ENCODE data around the gene TNFSF13.
A peak's percentile ranks its signal among the peaks of the same experiment; 100 is the strongest.

TNFSF13 gene

DNA sequence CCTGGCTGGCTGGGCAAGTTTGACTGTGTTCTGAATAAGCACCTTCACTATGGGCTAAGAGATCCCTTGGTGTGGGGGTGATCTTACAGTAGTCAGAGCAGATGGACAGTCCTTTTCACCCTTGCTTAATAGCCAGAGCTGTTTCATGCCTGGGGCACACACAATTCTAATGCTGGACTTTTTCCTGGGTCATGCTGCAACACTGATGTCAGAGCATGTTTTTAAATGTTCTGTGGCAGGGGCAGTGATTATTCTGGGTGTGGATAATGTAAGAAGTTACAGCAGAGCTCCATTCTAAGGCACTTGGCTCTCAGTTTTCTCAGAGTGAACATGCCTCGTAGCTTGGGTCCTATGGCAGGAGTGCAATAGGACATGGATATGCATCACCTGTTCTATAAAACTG, 16.9 kb downstream of the TNFSF13 start:
- no peak for DNase-seq

DNA sequence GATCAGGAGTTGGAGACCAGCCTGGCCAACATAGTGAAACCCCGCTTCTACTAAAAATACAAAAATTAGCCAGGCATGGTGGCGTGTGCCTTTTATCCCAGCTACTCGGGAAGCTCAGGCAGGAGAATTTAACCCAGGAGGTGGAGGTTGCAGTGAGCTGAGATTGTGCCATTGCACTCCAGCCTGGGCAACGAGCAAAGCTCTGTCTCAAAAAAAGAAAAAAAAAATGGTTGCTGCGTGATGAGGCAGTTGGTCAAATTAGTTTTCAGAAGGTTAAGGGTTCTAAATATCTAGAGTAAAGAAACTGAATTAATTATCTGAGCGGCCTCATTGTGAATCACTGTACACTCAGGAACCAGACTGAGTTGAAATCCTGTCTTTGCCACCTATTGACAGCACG, 17.4 kb downstream of the TNFSF13 start:
- DNase-seq, result no peak

DNA sequence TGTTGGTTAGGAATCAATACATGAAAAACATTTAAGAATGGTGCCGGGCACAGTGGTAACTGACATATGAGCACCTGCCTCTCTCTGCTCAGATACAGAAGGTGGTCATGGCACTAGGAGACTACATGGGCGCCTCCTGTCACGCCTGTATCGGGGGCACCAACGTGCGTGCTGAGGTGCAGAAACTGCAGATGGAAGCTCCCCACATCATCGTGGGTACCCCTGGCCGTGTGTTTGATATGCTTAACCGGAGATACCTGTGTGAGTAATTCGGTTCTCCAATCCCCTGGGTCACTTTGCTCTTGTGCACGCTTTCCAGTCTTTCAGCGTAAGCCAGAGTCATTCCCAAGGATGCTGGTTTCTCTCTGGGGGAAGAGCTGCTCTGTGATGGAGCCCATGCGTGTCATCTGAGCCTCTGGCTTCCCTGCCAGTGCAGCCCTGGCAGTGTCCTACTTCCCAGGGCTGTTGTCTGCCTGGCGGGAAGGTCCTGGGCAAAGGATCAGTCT, 17.9 kb downstream of the TNFSF13 start:
- DNase-seq, result no peak

DNA sequence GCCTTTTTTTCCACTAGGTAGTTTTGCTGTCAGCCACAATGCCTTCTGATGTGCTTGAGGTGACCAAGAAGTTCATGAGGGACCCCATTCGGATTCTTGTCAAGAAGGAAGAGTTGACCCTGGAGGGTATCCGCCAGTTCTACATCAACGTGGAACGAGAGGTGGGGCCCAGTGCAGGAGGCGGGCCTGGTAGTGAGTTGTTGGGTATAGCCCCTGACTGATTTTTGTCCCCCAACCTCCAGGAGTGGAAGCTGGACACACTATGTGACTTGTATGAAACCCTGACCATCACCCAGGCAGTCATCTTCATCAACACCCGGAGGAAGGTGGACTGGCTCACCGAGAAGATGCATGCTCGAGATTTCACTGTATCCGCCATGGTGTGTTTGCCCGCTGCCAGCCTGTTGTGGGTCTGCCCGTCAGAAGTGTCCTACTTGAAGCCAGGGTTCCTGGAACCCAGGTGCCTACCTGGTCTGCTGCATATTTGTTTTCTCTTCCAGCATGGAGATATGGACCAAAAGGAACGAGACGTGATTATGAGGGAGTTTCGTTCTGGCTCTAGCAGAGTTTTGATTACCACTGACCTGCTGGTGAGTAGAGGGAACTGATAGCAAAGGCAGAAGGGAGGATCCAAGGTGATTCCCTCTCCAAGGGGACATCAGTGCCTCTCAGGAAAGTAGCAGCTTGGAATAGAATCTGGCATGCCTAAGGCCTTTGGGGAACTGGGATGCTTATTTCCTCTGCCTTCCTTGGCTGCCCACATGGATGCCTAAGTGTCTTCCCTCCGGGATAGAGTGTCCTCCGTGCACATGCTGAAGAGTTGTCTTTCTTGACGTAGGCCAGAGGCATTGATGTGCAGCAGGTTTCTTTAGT, 19.0 kb downstream of the TNFSF13 start:
- no peak for DNase-seq

DNA sequence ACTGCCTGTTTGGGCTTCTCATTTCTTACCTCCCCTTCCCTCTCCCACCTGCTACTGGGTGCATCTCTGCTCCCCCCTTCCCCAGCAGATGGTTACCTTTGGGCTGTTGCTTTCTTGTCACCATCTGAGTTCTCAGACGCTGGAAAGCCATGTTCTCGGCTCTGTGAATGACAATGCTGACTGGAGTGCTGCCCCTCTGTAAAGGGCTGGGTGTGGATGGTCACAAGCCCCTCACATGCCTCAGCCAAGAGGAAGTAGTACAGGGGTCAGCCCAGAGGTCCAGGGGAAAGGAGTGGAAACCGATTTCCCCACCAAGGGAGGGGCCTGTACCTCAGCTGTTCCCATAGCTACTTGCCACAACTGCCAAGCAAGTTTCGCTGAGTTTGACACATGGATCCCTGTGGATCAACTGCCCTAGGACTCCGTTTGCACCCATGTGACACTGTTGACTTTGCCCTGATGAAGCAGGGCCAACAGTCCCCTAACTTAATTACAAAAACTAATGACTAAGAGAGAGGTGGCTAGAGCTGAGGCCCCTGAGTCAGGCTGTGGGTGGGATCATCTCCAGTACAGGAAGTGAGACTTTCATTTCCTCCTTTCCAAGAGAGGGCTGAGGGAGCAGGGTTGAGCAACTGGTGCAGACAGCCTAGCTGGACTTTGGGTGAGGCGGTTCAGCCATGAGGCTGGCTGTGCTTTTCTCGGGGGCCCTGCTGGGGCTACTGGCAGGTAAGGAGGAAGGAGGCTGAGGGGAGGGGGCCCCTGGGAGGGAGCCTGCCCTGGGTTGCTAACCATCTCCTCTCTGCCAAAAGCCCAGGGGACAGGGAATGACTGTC, 20.7 kb downstream of the TNFSF13 start, which contains the start of gene CD68:
TSS of gene CD68 (plus strand) at position 638 of the 833 bp plus-strand sequence. CDS start at position 678, 40 bp downstream.
- DNase-seq, result peak; percentile 70 to 86

DNA sequence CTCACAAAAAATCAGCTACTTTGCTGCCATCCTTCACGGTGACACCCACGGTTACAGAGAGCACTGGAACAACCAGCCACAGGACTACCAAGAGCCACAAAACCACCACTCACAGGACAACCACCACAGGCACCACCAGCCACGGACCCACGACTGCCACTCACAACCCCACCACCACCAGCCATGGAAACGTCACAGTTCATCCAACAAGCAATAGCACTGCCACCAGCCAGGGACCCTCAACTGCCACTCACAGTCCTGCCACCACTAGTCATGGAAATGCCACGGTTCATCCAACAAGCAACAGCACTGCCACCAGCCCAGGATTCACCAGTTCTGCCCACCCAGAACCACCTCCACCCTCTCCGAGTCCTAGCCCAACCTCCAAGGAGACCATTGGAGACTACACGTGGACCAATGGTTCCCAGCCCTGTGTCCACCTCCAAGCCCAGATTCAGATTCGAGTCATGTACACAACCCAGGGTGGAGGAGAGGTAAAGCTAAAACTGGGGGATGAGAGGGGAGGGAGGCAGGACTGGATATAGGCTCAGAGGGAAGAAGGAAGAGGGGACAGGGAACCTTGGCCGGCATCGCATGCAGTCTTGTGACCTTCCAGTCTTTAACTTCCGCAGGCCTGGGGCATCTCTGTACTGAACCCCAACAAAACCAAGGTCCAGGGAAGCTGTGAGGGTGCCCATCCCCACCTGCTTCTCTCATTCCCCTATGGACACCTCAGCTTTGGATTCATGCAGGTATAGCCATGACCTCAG, 21.5 kb downstream of the TNFSF13 start:
- peak in 1 of 2 donors; percentile 58 for DNase-seq

DNA sequence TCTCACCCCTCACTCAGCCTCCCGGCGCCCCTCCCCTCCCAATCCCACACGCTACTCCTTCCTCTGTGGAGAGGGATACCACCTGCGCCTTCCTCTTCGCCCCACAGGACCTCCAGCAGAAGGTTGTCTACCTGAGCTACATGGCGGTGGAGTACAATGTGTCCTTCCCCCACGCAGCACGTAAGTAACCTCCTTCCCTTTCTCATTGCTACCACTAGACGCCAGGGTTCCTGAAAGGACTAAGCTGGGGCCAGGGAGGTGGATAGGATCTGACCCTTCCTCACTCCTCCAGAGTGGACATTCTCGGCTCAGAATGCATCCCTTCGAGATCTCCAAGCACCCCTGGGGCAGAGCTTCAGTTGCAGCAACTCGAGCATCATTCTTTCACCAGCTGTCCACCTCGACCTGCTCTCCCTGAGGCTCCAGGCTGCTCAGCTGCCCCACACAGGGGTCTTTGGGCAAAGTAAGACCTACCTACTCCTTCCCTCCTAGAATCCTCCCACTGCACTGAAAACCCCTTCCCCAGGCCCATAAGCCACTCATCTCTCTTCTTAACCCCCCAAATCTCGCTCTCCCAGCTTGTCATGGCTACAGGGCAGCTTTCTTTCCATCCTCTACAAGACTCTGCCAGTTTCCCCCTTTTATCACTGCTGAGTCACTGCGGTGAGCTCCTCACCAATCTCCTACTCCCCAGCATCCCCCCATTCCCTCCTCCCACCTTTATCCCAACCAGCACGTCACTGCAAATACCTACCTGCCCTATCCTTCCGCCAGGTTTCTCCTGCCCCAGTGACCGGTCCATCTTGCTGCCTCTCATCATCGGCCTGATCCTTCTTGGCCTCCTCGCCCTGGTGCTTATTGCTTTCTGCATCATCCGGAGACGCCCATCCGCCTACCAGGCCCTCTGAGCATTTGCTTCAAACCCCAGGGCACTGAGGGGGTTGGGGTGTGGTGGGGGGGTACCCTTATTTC, 22.3 kb downstream of the TNFSF13 start:
- DNase-seq, result no peak

DNA sequence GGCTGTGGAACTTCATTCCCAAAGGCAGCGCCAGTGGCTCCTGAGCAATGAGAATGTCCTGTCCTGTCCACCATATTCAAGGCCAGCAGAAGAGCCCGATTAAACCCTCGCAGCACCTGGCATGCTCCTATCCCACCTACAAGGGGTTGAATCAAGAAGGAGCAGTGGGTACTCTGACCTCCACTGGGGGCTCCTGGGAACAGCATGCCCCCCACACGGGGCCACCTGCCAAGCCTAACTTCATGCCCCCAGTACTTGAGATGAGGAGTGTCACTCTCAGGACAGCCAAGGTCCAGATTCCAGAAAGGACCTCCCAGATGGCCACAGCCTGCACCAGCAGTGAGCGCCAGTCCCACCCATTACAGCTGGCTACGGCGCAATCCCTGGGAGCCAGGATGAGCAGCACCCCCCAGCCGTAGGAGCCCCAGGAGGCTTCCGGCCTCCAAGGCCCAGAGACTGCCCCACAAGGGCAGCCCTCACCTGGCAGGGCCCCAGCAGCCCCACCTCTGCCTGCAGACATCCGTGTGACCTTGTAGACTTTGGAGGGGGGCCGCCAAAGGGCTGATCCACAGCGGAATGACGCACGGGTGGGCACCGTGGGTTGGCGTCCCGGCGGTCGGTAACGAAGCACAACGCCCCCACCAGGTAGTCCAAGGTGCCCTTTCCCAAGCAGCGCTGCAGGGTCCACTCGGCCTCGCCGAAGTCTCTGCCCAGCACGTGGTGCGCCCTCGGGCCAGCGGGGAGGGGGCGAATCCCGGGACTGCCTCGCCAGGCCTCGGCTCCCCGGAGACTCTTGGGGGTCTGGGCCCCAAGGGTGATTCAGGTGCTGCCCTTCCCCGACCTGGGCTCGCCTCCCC, 24.1 kb downstream of the TNFSF13 start:
- no peak for DNase-seq

DNA sequence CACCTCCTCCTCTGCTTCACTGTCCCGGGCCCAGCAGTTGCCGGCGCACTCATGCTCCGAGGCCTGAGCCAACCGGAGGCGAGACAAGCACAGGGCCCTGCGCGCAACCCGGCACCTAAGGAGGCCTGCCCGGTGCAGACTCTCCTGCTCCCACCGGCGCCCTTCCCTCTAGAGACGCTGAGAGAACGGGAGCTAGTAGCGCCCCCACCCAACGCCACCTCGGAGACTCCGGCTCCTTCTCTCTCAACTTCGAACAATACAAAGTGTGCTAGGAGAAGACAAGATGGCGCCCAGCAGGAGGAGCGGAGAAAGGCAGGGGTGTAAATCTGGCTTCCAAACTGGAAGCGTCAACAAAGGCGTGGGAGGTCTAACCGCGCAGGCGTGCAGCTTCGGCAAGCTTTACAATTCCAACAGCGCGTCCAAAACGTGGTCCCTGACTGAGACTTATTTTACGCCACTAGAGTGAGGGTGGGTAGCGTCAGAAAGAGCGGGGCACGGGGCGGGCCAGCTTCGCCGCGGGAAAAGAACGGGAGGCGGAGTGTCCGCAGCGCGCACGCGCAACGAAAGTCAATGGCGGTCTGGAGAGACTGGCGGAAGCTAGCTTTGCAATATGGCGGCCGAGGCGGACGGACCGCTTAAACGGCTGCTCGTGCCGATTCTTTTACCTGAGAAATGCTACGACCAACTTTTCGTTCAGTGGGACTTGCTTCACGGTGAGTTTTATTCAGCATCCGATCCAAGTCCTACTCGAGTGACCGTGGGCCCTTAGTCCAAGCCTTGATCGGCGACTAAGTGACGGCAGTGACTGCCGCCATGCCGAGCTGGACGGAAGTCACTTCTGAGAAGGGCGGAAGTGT, 24.9 kb downstream of the TNFSF13 start, which contains the start of gene MPDU1:
TSS of gene MPDU1 (plus strand) at position 600 of the 857 bp plus-strand sequence. CDS start at position 611, 11 bp downstream.
- peak; percentile 96 to 97 for DNase-seq

DNA sequence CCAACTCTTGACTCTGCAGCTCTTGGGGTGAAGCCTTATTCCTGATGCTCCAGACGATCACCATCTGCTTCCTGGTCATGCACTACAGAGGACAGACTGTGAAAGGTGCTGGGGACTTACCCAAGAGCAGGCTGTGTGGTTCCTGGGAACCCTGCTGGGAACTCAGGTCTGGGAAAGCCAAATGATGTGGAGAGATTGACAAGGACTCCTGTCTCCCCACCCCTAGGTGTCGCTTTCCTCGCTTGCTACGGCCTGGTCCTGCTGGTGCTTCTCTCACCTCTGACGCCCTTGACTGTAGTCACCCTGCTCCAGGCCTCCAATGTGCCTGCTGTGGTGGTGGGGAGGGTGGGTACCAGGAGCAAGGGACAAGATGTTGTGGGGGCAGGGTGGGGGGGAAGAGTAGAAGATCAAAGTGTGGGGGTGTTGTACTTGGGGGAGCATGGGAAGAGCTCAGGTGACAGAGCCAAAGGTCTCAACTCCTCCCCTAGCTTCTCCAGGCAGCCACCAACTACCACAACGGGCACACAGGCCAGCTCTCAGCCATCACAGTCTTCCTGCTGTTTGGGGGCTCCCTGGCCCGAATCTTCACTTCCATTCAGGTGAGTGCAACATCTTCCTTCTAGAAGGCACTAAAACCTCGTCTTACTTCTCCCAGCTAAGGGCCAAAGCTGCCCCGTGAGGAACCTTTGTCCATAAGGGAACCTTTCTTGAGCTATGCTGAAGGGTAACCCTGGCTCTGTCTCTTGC, 28.3 kb downstream of the TNFSF13 start:
- no peak for DNase-seq

DNA sequence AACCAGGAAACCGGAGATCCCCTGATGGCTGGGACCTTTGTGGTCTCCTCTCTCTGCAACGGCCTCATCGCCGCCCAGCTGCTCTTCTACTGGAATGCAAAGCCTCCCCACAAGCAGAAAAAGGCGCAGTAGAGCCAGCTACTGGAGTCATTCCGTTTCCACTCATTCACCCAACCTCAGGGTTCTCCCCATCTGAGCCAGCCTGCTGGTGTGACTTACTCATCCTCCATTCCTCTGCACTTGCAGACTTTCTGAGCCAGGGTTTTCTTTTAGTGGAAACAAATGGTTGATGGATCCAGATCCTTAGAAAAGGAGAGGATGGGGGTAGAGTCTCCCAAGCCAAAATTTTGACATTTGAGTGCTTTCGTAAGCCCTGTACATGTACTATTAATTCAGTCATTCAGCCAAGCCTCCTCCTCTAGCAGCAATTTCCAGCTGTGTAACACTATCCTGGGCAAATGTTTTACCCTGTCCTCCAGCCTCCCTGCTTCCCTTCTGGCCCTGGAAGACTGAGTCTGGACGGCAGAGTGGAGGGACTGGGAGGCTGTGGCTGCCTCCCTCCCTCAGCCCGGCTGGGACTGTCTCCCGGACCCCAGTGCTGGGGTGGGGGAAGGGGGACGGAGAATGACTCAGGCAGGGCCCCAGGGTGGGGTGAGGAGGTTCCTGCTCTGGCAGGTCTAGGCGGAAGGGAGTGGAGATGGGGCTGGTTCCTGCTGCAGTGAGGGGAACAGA, 29.0 kb downstream of the TNFSF13 start:
- DNase-seq, result no peak

DNA sequence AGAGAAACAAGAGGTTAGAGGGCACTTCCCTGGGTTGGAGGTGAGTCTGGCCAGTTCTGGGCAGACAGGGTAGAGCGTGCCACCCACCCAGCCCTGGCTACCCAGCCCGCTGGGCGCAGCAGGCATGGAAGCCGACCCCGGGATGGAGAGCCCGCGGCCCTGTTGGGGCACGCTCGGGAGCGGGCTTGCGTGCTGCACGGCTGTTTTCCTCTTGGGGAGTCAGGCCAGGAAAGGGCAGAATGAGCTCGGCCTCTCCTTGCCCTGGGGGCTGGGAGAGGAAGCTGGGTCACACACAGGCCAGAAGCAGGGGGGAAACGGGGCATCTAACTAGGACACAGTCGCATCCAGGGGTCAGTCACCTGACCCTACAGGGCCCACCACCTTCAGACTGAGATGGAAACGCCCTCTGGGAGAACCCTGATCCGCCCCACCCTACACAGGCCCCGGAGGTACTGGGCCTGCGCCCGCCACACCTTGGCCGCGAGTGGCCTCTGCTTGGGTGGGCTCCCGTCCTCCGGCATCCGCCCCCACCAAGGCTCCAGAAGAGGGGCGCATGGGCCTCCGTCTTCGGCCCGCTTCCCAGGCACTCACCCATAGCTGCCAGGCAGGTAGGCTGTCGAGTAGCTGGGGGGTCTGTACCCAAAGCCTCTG, 30.1 kb downstream of the TNFSF13 start:
- DNase-seq, result no peak

DNA sequence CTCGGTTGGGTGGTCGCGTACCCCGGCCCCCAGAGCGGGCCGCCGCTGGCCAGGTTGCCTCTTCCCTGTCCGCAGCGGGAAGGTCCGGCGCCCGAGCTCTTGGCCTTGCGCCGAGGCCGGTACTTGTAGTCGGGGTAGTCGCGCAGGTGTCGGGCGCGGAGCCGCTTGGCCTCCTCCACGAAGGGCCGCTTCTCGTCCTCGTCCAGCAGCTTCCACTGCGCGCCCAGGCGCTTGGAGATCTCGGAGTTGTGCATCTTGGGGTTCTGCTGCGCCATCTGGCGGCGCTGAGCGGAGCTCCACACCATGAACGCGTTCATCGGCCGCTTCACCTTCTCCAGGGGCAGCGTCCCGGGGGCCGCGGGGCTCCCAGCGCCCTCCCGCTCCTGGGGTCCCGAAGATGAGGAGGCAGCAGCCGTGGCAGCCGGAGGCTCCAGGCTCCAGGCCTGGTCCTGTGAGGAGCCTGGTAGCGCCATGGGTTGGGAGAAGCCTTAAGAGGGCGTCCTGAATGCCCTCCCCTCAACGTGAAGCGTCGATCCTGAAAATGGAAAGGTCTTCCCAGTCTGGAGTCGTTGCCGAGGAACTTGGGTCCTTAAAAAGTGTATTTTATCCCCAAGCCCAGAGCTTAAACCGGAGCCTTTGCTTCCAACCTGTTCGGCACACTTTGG, 30.8 kb downstream of the TNFSF13 start:
- DNase-seq, result peak; percentile 74 to 77

DNA sequence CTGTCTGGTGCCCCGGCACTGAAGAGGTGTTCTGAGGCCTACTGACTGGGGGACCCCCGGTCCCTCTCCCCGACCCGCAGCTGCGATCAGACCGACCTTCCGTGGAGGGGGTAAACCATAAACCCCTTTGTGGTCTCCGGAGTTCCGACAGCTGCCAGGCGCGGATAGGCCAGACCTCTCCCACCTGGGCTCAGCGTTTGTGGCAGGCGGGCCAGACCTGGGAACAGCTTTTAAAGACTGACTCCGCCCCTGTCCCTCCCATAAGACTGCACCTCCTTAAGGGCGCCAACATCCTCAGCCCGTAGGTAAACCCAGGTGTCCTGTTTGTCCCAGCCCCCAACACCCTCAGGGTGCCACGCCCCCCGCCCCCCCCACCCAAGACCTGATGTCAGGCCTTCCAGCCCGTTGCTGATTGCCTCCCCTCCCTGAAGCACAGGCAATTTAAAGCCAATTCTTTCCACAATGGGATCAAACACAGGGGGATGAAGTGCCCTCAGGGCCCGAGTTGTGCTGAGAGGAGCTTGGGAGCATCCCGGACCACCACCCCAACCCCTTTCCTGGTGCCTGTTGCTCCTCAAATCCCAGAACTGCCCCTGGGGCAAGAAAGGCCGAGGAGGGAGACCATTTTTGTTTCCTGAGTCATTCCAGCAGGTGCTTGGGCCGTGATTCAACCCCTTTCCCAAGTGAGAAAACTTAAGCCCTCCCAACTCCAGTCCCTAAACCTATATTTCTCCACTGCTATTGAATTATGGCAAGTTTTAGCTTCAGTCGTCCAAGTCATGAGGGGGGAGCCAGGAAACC, 31.5 kb downstream of the TNFSF13 start, which contains the start of gene SOX15:
TSS of gene SOX15 (minus strand) at position 204 of the 801 bp plus-strand sequence. CDS start 418 bp downstream, outside the sequence.
- DNase-seq, result no peak

DNA sequence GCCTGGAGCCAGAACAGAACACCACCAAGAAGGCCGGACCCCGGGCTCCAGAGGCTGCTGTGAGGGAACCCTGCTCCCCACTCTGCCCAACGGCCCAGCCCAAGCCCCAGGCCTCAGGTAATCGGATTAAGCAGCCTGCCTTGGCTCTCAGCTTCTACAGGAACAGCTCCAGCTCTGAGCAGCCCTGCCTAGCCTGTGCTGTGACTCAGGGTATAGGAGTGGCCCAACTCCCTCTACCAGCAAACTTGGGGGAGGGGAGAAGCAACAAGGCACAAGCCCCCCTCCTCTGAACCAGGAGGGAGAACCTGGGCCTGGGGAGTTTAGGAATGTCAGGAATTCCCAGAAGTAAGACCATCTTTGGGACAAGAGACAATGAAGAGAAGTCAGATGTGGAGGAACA, 32.2 kb downstream of the TNFSF13 start:
- DNase-seq, result no peak

DNA sequence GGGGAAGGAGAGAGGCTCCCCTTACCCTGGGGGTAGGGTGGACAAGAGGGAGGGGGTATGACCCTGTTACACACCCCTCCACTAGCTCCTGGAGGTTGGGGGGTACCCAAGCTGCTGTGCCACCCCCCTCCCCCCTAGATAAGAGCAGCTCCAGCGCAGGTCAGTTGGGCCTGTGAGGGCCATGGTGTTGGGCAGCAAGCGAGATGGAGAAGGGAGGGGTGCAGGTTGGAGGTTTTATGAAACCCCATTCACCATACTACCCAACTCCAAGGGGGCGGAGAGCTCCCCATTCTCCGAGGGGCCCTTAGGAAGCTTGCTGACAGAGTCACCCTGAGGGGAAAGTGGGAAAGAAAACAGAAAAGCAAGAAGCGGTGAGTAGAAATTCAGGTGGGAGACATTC, 33.0 kb downstream of the TNFSF13 start:
- no peak for DNase-seq

Measured in CD4-positive, alpha-beta T cell treated with Interleukin-4 for 1 hour (primary cell).